ENCODE data around the gene ALAS1.
"Not testable (repeated sequence)": the region's sequence is repeated elsewhere in the genome, so short reads cannot be mapped to it uniquely, and the experiment has no call there.

The ALAS1 gene

GRCh38 chr3:52167240-52167639, 30.7 kb upstream of the ALAS1 start:
- no peak for DNase-seq (ENCODE audit: low spot score)
- CTCF ChIA-PET, result interaction anchor here (0.7 kb wide), 1 partner anchor 15 kb away, joined by 7 read pairs; no protein-coding TSS in a partner anchor
- POLR2A ChIA-PET (ENCODE audit: low non-redundant PET), result no interaction called here
- TF ChIP-seq, protein P1, sequence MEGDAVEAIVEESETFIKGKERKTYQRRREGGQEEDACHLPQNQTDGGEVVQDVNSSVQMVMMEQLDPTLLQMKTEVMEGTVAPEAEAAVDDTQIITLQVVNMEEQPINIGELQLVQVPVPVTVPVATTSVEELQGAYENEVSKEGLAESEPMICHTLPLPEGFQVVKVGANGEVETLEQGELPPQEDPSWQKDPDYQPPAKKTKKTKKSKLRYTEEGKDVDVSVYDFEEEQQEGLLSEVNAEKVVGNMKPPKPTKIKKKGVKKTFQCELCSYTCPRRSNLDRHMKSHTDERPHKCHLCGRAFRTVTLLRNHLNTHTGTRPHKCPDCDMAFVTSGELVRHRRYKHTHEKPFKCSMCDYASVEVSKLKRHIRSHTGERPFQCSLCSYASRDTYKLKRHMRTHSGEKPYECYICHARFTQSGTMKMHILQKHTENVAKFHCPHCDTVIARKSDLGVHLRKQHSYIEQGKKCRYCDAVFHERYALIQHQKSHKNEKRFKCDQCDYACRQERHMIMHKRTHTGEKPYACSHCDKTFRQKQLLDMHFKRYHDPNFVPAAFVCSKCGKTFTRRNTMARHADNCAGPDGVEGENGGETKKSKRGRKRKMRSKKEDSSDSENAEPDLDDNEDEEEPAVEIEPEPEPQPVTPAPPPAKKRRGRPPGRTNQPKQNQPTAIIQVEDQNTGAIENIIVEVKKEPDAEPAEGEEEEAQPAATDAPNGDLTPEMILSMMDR (conservative IDR thresholded peaks at IDR 0.05; ENCODE audit: low read depth), result no peak
- no peak overlapping the region for H3K27ac ChIP-seq

DNA sequence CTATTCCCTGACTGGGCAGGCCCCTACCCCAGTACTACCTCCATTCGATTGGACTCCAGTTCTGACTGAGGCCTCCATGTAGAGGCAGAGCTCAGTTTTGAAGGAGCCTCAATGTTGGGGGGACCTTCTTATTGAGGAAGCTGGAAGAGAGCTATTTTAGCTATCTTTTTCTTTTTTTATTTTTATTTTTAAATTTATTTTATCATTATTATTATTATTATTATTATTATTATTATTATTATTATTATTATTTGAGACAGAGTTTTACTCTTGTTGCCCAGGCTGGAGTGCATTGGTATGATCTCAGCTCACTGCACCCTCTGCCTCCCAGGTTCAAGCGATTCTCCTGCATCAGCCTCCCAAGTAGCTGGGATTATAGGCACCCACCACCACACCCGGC, 27.7 kb upstream of the ALAS1 start:
- H3K27ac ChIP-seq; POLR2A ChIA-PET (ENCODE audit: low non-redundant PET); DNase-seq (ENCODE audit: low spot score): not testable (repeated sequence)
- CTCF ChIA-PET, result interaction anchor here (0.6 to 1.0 kb wide), 5 partner anchors 28 to 1081 kb away, joined by 3 to 5 read pairs (median 3); no protein-coding TSS in a partner anchor

DNA sequence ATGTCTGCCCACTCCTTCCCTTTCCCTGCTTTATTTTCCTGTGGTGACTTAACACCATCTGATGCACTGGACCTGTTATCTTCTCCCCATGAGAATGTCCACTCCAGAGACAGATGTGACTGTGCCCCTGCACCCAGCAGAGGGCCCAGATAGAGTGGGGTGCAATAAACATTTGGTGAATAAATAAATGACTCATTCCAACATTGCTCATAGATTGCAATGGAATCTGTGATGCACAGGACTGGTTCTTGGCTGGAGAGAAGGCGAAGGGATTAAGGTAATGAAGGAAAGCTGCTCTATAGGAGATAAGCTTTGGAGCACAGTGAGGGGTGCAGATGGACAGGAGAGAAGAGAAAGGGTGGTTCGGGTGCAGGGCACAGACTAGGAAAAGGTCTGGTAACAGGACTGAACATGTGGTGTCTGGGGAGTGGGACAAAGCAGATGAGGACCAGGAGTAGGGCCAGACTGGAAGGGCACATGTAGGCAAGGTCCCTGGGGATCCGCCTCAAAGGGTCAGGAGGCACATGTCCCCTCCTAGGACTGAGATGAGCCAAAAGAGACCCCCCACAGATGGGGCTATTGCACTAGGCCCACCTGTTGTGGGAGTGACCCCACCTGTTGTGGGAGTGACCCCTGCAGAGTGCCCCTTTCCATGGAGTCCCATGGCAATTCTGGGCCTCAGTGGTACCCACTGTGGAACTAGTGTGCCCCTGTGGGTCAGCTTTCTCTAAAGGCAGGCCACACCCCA, 26.3 kb upstream of the ALAS1 start:
- TF ChIP-seq, protein P1 (conservative IDR thresholded peaks at IDR 0.05; ENCODE audit: low read depth), result no peak

GRCh38 chr3:52172262-52172757, 25.6 kb upstream of the ALAS1 start:
- DNase-seq (ENCODE audit: low spot score), result no peak
- CTCF ChIA-PET, result no interaction called here
- TF ChIP-seq, protein P1 (conservative IDR thresholded peaks at IDR 0.05; ENCODE audit: low read depth), result no peak
- POLR2A ChIA-PET (ENCODE audit: low non-redundant PET), result no interaction called here
- no peak overlapping the region for H3K27ac ChIP-seq

More for the DNA sequence above, 26.3 kb upstream of the ALAS1 start:
- peak; percentile 45 for DNase-seq (ENCODE audit: low spot score)
- ChIA-PET POLR2A (ENCODE audit: low non-redundant PET) (no interaction called here), CTCF (no interaction called here)
- H3K27ac ChIP-seq, result no peak overlapping the region

DNA sequence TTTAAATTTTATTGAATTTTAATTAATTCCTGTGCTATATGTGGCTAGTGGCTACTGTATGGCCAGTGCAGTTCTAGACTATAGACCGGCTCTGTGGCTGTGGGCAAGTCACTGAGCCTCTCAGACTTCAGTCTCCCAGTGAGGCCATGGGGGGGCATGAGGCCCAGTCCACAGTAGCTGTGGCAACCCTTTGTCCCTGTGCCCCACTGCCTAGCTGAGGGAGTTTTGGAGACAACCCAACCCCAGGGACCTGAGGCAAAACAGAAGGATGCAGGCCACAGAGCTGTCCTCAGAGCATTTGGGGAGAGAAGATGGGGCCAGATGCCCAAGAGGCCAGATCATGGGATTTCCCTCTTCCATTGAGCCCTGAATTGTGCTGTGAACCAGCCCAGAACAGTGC, 24.9 kb upstream of the ALAS1 start:
- no peak for DNase-seq (ENCODE audit: low spot score)
- no peak overlapping the region for H3K27ac ChIP-seq
- ChIA-PET POLR2A (ENCODE audit: low non-redundant PET) (no interaction called here), CTCF (interaction anchor here (0.5 kb wide), 1 partner anchor 166 kb away, joined by 5 read pairs; no protein-coding TSS in a partner anchor)
- TF ChIP-seq, protein P1 (conservative IDR thresholded peaks at IDR 0.05; ENCODE audit: low read depth), result no peak

- POLR2A ChIA-PET (ENCODE audit: low non-redundant PET), result no interaction called here
- TF ChIP-seq, protein P1 (conservative IDR thresholded peaks at IDR 0.05; ENCODE audit: low read depth), result no peak
- peak overlapping the region; percentile 48 for H3K27ac ChIP-seq
- DNase-seq (ENCODE audit: low spot score), result no peak
- CTCF ChIA-PET, result interaction anchor here (0.5 kb wide), 1 partner anchor 164 kb away, joined by 3 read pairs; no protein-coding TSS in a partner anchor
These were observed 23.1 kb upstream of the ALAS1 start for GRCh38 chr3:52174896-52175295.
